ENCODE measurements around the gene ZNF165. TPM values are rescaled to one million over a fixed set of nuclear protein-coding genes. Genes with fewer than 3 reads are reported as not detected.
A peak's percentile ranks its signal among the peaks of the same experiment; 100 is the strongest.

The ZNF165 gene
- total and polyA plus RNA-seq, 2 of the 13 experiments (the other 11 are each of a cell fraction or from before 2014, with no cell fraction given): 0.58 to 8.6 TPM

GRCh38 chr6:28104392-28105244, 24.2 kb downstream of the ZNF165 start (continued):
- TF ChIP-seq ZBED4 (CRISPR knock-in tag; IDR thresholded peaks at IDR 0.05; ENCODE audit: borderline replicate concordance) (peak; percentile 42; the same call in 1 of the 2 replicates), HINFP (CRISPR knock-in tag; IDR thresholded peaks at IDR 0.05; ENCODE audit: low read depth) (peak; percentile 70), ZNF576 (CRISPR knock-in tag; IDR thresholded peaks at IDR 0.05) (peak; percentile 91), TAF15 (IDR thresholded peaks at IDR 0.05; ENCODE audit: low read depth, low read length, poor library complexity, severe bottlenecking) (no peak), SOX6 (IDR thresholded peaks at IDR 0.05) (no peak), SOX6 (CRISPR knock-in tag; IDR thresholded peaks at IDR 0.05) (peak; percentile 71), AGO1 (IDR thresholded peaks at IDR 0.05; ENCODE audit: low read depth, low read length, poor library complexity, severe bottlenecking) (peak; percentile 53), HNRNPL (IDR thresholded peaks at IDR 0.05; ENCODE audit: low read depth, low read length) (peak; percentile 96), PPARG (CRISPR knock-in tag; conservative IDR thresholded peaks at IDR 0.05) (no peak), ZNF460 (CRISPR knock-in tag; IDR thresholded peaks at IDR 0.05; ENCODE audit: borderline replicate concordance) (no peak; the same call in 1 of the 2 replicates), LBX2 (CRISPR knock-in tag; IDR thresholded peaks at IDR 0.05; ENCODE audit: borderline replicate concordance) (peak; percentile 60; the same call in 1 of the 2 replicates), ZZZ3 (CRISPR knock-in tag; IDR thresholded peaks at IDR 0.05; ENCODE audit: borderline replicate concordance) (peak; percentile 64; the same call in 1 of the 2 replicates), CHD4 (IDR thresholded peaks at IDR 0.05; ENCODE audit: borderline replicate concordance, low read length) (no peak), MBD4 (IDR thresholded peaks at IDR 0.05; ENCODE audit: borderline replicate concordance, low read length) (no peak), ZNF816 (CRISPR knock-in tag; IDR thresholded peaks at IDR 0.05; ENCODE audit: borderline replicate concordance) (peak; percentile 92), ZNF784 (CRISPR knock-in tag; IDR thresholded peaks at IDR 0.05; ENCODE audit: borderline replicate concordance) (peak; percentile 85; the same call in 1 of the 2 replicates), ZBTB2 (CRISPR knock-in tag; IDR thresholded peaks at IDR 0.05; ENCODE audit: low read depth) (no peak)

Data from HepG2 (cell line).